ENCODE results near the gene BCO1.

DNA sequence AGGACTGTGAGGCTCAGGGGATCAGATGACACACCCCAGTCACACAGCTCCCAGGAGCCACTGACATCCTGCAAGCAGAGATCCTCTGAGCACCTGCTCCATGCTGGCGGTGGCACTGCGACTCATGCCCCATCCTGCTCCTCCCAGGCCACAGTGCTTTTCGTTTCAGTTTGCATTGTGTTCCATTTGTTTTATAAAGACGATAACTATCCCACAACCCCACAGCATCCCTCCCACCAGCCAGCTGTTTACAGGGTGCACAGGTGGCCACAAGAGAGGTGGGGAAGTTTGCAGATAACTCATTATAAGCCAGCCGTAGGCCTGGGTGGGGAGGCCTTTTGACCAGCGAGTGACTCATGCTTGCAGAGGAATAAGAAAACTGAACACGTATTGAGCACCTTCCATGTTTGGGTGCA, 28.2 kb downstream of the BCO1 start:
- TF ChIP-seq, protein P1, sequence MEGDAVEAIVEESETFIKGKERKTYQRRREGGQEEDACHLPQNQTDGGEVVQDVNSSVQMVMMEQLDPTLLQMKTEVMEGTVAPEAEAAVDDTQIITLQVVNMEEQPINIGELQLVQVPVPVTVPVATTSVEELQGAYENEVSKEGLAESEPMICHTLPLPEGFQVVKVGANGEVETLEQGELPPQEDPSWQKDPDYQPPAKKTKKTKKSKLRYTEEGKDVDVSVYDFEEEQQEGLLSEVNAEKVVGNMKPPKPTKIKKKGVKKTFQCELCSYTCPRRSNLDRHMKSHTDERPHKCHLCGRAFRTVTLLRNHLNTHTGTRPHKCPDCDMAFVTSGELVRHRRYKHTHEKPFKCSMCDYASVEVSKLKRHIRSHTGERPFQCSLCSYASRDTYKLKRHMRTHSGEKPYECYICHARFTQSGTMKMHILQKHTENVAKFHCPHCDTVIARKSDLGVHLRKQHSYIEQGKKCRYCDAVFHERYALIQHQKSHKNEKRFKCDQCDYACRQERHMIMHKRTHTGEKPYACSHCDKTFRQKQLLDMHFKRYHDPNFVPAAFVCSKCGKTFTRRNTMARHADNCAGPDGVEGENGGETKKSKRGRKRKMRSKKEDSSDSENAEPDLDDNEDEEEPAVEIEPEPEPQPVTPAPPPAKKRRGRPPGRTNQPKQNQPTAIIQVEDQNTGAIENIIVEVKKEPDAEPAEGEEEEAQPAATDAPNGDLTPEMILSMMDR (IDR thresholded peaks at IDR 0.05), result no peak
- TF ChIP-seq EZH2 (IDR thresholded peaks at IDR 0.05) (no peak), EZH2phosphoT487 (IDR thresholded peaks at IDR 0.05) (no peak)

Data from neural progenitor cell (in vitro differentiated cells).